GM23338 (cell line): ENCODE measurements around the gene CD226. TPM values are rescaled to one million over a fixed set of nuclear protein-coding genes. Genes with fewer than 3 reads are reported as not detected.

Experiments
- ATAC-seq: fragments of 200-7000 bp; cut with Tn5 transposase; 3 replicates; pipeline ENCODE4 v1.9.1; 2020
- DNase-seq: peaks from one replicate; pipeline ENCODE4 v3.0.0-alpha.2; 2015; ENCODE audit warnings: low spot score
- H2AFZ ChIP-seq: fragments of 200-600 bp; sonication (generic); 2 replicates; pipeline ENCODE4 v1.8.0; 2016; ENCODE audit warnings: antibody characterized with exemption, mild to moderate bottlenecking, moderate library complexity
- H3F3A ChIP-seq: fragments of 200-600 bp; sonication (generic); replicated peaks from 2 replicates; pipeline ENCODE4 v1.8.0; 2017; ENCODE audit warnings: antibody characterized with exemption, mixed run types, low read depth
- H3K27ac ChIP-seq: fragments of 200-600 bp; sonication (generic); 2 replicates; pipeline ENCODE4 v1.6.1; 2016; ENCODE audit warnings: low read depth
- H3K27me3 ChIP-seq: fragments of 200-600 bp; sonication (generic); 2 replicates; pipeline ENCODE4 v1.8.0; 2016; ENCODE audit warnings: mild to moderate bottlenecking, mixed run types, moderate library complexity; ENCODE audit not compliant: insufficient read depth
- H3K36me3 ChIP-seq: fragments of 200-600 bp; sonication (generic); 2 replicates; pipeline ENCODE4 v1.8.0; 2016; ENCODE audit warnings: mild to moderate bottlenecking; ENCODE audit not compliant: insufficient read depth
- H3K4me1 ChIP-seq: fragments of 200-600 bp; sonication (generic); 2 replicates; pipeline ENCODE4 v1.8.0; 2016; ENCODE audit warnings: mild to moderate bottlenecking, moderate library complexity; ENCODE audit not compliant: insufficient read depth
- H3K4me2 ChIP-seq: fragments of 200-600 bp; sonication (generic); 2 replicates; pipeline ENCODE4 v1.7.1; 2017; ENCODE audit warnings: mixed run types
- H3K4me3 ChIP-seq: fragments of 200-600 bp; sonication (generic); 2 replicates; pipeline ENCODE4 v1.6.1; 2016; ENCODE audit warnings: mixed run types
- H3K79me2 ChIP-seq: fragments of 200-600 bp; sonication (generic); replicated peaks from 2 replicates; pipeline ENCODE4 v1.8.0; 2017; ENCODE audit warnings: mild to moderate bottlenecking; ENCODE audit not compliant: insufficient read depth
- H3K9me2 ChIP-seq: fragments of 200-600 bp; sonication (generic); 2 replicates; pipeline ENCODE4 v1.8.0; 2017; ENCODE audit not compliant: insufficient read depth
- H4K20me1 ChIP-seq: fragments of 200-600 bp; sonication (generic); replicated peaks from 2 replicates; pipeline ENCODE4 v1.8.0; 2017; ENCODE audit warnings: mild to moderate bottlenecking; ENCODE audit not compliant: insufficient read depth
- H3K27ac Mint-ChIP-seq: 2 replicates; pipeline ENCODE4 v1.8.0; 2020; ENCODE audit warnings: inconsistent platforms, mild to moderate bottlenecking, moderate library complexity, mixed read lengths
- H3K27me3 Mint-ChIP-seq: 3 replicates; pipeline ENCODE4 v1.8.0; 2022; ENCODE audit warnings: low read depth, mild to moderate bottlenecking, moderate library complexity, mixed read lengths, inconsistent platforms; ENCODE audit not compliant: insufficient read depth, poor library complexity
- H3K36me3 Mint-ChIP-seq: 3 replicates; pipeline ENCODE4 v1.8.0; 2021; ENCODE audit warnings: low read depth, mild to moderate bottlenecking, inconsistent platforms, moderate library complexity, mixed read lengths
- H3K4me1 Mint-ChIP-seq: 3 replicates; pipeline ENCODE4 v1.8.0; 2020; ENCODE audit warnings: mild to moderate bottlenecking, inconsistent platforms, mixed read lengths
- H3K4me3 Mint-ChIP-seq: 3 replicates; pipeline ENCODE4 v1.8.0; 2021; ENCODE audit warnings: moderate library complexity, mild to moderate bottlenecking, inconsistent platforms, mixed read lengths
- H3K9me3 Mint-ChIP-seq: 3 replicates; pipeline ENCODE4 v1.8.0; 2020; ENCODE audit warnings: moderate library complexity, mild to moderate bottlenecking, inconsistent platforms, mixed read lengths
- CREB1 ChIP-seq: fragments of 250-450 bp; sonication (Bioruptor Pico); IDR thresholded peaks from 2 replicates; pipeline ENCODE4 v1.5.0; 2020; ENCODE audit warnings: low read depth, mild to moderate bottlenecking, moderate library complexity
- ETS1 ChIP-seq: IDR thresholded peaks from 2 replicates; pipeline ENCODE4 v1.6.1; 2016; ENCODE audit warnings: antibody characterized with exemption
- EZH2 ChIP-seq: fragments of 200-600 bp; sonication (generic); IDR thresholded peaks from one replicate; pipeline ENCODE4 v1.8.0; 2017; ENCODE audit warnings: antibody characterized with exemption, mild to moderate bottlenecking, low read depth; ENCODE audit not compliant: unreplicated experiment
- EZH2phosphoT487 ChIP-seq: fragments of 200-600 bp; sonication (generic); IDR thresholded peaks from one replicate; pipeline ENCODE4 v1.8.1; 2018; ENCODE audit warnings: antibody characterized with exemption; ENCODE audit not compliant: unreplicated experiment
- JUNB ChIP-seq: IDR thresholded peaks from one replicate; pipeline ENCODE4 v1.6.1; 2016; ENCODE audit warnings: antibody characterized with exemption; ENCODE audit not compliant: unreplicated experiment
- NANOG ChIP-seq: IDR thresholded peaks from 2 replicates; pipeline ENCODE4 v1.6.1; 2016; ENCODE audit warnings: antibody characterized with exemption, borderline replicate concordance
- POLR2AphosphoS5 ChIP-seq: IDR thresholded peaks from 2 replicates; pipeline ENCODE4 v1.6.1; 2016; ENCODE audit warnings: antibody characterized with exemption, low read depth
- REST ChIP-seq: IDR thresholded peaks from one replicate; pipeline ENCODE4 v1.6.1; 2018; ENCODE audit warnings: antibody characterized with exemption; ENCODE audit not compliant: unreplicated experiment
- STAT1 ChIP-seq: IDR thresholded peaks from one replicate; pipeline ENCODE4 v1.6.1; 2016; ENCODE audit warnings: antibody characterized with exemption; ENCODE audit not compliant: unreplicated experiment
- ZNF114 ChIP-seq: fragments of 250-450 bp; sonication (Bioruptor Pico); IDR thresholded peaks from 2 replicates; pipeline ENCODE4 v1.5.0; 2020; ENCODE audit warnings: mild to moderate bottlenecking, moderate library complexity
- ZNF331 ChIP-seq: fragments of 250-450 bp; sonication (Bioruptor Pico); IDR thresholded peaks from 2 replicates; pipeline ENCODE4 v1.5.0; 2020; ENCODE audit warnings: low read depth, mild to moderate bottlenecking, moderate library complexity
- polyA plus RNA-seq: library from polyadenylated mRNA; unstranded; fragments of >200 nt; fragmentation: Nextera tagmentation; extraction: Ambion mirVana; gene quantifications from 2 replicates; pipeline ENCODE4 v1.2.1, GENCODE V29; 2016
- total RNA-seq: library from RNA; depleted of rRNA; stranded (reverse); fragments of >200 nt; shearing (Covaris generic); gene quantifications from 2 replicates; pipeline ENCODE4 v1.2.3, GENCODE V29; 2014
- TF ChIP-seq, protein P1 (sequence below), 2 experiments: fragments of 200-600 bp in 1 of 2; sonication (generic) in 1 of 2; conservative IDR thresholded peaks; 2 replicates each; pipeline versions ENCODE4 v1.5.1 to v1.6.1; 2016 to 2017; ENCODE audit warnings: antibody characterized with exemption in 2 of 2, low read depth in 2 of 2, mild to moderate bottlenecking in 2 of 2, moderate library complexity in 1 of 2
- TF ChIP-seq, protein P2 (sequence below): fragments of 250-450 bp; sonication (Bioruptor Pico); IDR thresholded peaks from 2 replicates; pipeline ENCODE4 v1.5.0; 2020; ENCODE audit warnings: mild to moderate bottlenecking, moderate library complexity

The CD226 gene
- total and polyA plus RNA-seq, 2 experiments from 2014 or later, result not detected

GRCh38 chr18:69874058-69874457 lies 73.6 kb downstream of the CD226 start:
- Histone ChIP-seq H3K79me2 (no peaks in the 10 kb centered on the region), H4K20me1 (no peaks in the 10 kb centered on the region), H3K36me3 (no peaks in the 10 kb centered on the region), H3K4me2 (no peak overlapping the region), H3K4me1 (no peaks in the 10 kb centered on the region; the same call in 1 of the 2 replicates), H3K4me3 (no peak overlapping the region), H3K27ac (no peak overlapping the region), H2AFZ (no peak overlapping the region; the same call in 1 of the 2 replicates), H3K27me3 (no peaks in the 10 kb centered on the region), H3F3A (no peaks in the 10 kb centered on the region), H3K9me2 (peaks cover 6% of the 10 kb centered on the region)
- Mint-ChIP-seq H3K4me3 (no peak overlapping the region), H3K4me1 (peaks cover 25% of the 10 kb centered on the region), H3K9me3 (peaks cover 2% of the 10 kb centered on the region; the same call in 1 of the 3 replicates), H3K27ac (no peak overlapping the region), H3K27me3 (peaks cover 3% of the 10 kb centered on the region), H3K36me3 (peaks cover 2% of the 10 kb centered on the region; the same call in 2 of the 3 replicates)
- DNase-seq (no peak), ATAC-seq (no peak)
- TF ChIP-seq EZH2phosphoT487 (no peak), CREB1 (CRISPR knock-in tag) (no peak), JUNB (no peak), STAT1 (no peak), ZNF331 (CRISPR knock-in tag) (no peak), NANOG (no peak), REST (no peak), ETS1 (no peak), ZNF114 (CRISPR knock-in tag) (no peak), EZH2 (no peak), POLR2AphosphoS5 (no peak)
- TF ChIP-seq, protein P1, sequence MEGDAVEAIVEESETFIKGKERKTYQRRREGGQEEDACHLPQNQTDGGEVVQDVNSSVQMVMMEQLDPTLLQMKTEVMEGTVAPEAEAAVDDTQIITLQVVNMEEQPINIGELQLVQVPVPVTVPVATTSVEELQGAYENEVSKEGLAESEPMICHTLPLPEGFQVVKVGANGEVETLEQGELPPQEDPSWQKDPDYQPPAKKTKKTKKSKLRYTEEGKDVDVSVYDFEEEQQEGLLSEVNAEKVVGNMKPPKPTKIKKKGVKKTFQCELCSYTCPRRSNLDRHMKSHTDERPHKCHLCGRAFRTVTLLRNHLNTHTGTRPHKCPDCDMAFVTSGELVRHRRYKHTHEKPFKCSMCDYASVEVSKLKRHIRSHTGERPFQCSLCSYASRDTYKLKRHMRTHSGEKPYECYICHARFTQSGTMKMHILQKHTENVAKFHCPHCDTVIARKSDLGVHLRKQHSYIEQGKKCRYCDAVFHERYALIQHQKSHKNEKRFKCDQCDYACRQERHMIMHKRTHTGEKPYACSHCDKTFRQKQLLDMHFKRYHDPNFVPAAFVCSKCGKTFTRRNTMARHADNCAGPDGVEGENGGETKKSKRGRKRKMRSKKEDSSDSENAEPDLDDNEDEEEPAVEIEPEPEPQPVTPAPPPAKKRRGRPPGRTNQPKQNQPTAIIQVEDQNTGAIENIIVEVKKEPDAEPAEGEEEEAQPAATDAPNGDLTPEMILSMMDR (conservative IDR thresholded peaks at IDR 0.05; ENCODE audit: low read depth in 2 of 2), result no peak
- TF ChIP-seq, protein P2, sequence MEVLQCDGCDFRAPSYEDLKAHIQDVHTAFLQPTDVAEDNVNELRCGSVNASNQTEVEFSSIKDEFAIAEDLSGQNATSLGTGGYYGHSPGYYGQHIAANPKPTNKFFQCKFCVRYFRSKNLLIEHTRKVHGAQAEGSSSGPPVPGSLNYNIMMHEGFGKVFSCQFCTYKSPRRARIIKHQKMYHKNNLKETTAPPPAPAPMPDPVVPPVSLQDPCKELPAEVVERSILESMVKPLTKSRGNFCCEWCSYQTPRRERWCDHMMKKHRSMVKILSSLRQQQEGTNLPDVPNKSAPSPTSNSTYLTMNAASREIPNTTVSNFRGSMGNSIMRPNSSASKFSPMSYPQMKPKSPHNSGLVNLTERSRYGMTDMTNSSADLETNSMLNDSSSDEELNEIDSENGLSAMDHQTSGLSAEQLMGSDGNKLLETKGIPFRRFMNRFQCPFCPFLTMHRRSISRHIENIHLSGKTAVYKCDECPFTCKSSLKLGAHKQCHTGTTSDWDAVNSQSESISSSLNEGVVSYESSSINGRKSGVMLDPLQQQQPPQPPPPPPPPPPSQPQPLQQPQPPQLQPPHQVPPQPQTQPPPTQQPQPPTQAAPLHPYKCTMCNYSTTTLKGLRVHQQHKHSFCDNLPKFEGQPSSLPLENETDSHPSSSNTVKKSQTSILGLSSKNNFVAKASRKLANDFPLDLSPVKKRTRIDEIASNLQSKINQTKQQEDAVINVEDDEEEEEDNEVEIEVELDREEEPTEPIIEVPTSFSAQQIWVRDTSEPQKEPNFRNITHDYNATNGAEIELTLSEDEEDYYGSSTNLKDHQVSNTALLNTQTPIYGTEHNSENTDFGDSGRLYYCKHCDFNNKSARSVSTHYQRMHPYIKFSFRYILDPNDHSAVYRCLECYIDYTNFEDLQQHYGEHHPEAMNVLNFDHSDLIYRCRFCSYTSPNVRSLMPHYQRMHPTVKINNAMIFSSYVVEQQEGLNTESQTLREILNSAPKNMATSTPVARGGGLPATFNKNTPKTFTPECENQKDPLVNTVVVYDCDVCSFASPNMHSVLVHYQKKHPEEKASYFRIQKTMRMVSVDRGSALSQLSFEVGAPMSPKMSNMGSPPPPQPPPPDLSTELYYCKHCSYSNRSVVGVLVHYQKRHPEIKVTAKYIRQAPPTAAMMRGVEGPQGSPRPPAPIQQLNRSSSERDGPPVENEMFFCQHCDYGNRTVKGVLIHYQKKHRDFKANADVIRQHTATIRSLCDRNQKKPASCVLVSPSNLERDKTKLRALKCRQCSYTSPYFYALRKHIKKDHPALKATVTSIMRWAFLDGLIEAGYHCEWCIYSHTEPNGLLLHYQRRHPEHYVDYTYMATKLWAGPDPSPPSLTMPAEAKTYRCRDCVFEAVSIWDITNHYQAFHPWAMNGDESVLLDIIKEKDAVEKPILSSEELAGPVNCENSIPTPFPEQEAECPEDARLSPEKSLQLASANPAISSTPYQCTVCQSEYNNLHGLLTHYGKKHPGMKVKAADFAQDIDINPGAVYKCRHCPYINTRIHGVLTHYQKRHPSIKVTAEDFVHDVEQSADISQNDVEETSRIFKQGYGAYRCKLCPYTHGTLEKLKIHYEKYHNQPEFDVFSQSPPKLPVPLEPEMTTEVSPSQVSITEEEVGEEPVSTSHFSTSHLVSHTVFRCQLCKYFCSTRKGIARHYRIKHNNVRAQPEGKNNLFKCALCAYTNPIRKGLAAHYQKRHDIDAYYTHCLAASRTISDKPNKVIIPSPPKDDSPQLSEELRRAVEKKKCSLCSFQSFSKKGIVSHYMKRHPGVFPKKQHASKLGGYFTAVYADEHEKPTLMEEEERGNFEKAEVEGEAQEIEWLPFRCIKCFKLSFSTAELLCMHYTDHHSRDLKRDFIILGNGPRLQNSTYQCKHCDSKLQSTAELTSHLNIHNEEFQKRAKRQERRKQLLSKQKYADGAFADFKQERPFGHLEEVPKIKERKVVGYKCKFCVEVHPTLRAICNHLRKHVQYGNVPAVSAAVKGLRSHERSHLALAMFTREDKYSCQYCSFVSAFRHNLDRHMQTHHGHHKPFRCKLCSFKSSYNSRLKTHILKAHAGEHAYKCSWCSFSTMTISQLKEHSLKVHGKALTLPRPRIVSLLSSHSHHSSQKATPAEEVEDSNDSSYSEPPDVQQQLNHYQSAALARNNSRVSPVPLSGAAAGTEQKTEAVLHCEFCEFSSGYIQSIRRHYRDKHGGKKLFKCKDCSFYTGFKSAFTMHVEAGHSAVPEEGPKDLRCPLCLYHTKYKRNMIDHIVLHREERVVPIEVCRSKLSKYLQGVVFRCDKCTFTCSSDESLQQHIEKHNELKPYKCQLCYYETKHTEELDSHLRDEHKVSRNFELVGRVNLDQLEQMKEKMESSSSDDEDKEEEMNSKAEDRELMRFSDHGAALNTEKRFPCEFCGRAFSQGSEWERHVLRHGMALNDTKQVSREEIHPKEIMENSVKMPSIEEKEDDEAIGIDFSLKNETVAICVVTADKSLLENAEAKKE, result no peak
